OCI-LY1 (cell line): ENCODE results near the gene ICAM1.

Experiments used
- CTCF ChIP-seq: fragments of 200-600 bp; sonication (generic), shearing (Covaris generic); IDR thresholded peaks from 2 replicates; pipeline ENCODE4 v1.5.1; 2017; ENCODE audit warnings: mild to moderate bottlenecking, antibody characterized with exemption, low read length, moderate library complexity, mixed read lengths
- EZH2 ChIP-seq: fragments of 200-600 bp; sonication (generic), shearing (Covaris generic); IDR thresholded peaks from 2 replicates; pipeline ENCODE4 v1.8.0; 2017; ENCODE audit warnings: borderline replicate concordance, mixed run types, mild to moderate bottlenecking, antibody characterized with exemption, low read length, moderate library complexity, mixed read lengths

- no peak for TF ChIP-seq CTCF
- TF ChIP-seq EZH2 = no peak
Observed at GRCh38 chr19:10231612-10232228, 39.2 kb upstream of the ICAM1 start.
